ENCODE data around the gene HUNK.
A peak's percentile ranks its signal among the peaks of the same experiment; 100 is the strongest.
"Not testable (repeated sequence)": the region's sequence is repeated elsewhere in the genome, so short reads cannot be mapped to it uniquely, and the experiment has no call there.

Gene HUNK

DNA sequence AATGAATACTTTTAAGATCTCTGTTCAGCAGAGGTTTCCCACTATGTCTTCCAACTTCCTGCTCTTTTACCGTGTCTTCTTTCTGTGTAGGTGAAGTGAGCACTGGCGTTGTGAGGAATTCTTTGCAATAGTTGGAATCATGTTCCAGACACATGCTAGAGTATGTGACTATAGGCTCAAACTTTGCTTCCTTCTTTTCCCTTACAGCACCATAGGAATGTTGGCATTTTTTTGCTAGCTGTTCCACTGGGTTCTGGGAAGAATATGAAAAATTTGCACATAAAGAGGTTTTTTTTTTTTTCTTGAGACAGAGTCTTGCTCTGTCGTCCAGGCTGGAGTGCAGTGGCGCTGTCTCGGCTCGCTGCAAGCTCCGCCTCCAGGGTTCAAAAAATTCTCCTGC, 15.7 kb upstream of the HUNK start:
- H3K4me3 ChIP-seq (ENCODE audit: low read depth, low read length): no peak overlapping the region
- DNase-seq (ENCODE audit: low read depth): no peak
- TF ChIP-seq, protein P1, sequence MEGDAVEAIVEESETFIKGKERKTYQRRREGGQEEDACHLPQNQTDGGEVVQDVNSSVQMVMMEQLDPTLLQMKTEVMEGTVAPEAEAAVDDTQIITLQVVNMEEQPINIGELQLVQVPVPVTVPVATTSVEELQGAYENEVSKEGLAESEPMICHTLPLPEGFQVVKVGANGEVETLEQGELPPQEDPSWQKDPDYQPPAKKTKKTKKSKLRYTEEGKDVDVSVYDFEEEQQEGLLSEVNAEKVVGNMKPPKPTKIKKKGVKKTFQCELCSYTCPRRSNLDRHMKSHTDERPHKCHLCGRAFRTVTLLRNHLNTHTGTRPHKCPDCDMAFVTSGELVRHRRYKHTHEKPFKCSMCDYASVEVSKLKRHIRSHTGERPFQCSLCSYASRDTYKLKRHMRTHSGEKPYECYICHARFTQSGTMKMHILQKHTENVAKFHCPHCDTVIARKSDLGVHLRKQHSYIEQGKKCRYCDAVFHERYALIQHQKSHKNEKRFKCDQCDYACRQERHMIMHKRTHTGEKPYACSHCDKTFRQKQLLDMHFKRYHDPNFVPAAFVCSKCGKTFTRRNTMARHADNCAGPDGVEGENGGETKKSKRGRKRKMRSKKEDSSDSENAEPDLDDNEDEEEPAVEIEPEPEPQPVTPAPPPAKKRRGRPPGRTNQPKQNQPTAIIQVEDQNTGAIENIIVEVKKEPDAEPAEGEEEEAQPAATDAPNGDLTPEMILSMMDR (conservative IDR thresholded peaks at IDR 0.05; ENCODE audit: low read depth, low read length): no peak

DNA sequence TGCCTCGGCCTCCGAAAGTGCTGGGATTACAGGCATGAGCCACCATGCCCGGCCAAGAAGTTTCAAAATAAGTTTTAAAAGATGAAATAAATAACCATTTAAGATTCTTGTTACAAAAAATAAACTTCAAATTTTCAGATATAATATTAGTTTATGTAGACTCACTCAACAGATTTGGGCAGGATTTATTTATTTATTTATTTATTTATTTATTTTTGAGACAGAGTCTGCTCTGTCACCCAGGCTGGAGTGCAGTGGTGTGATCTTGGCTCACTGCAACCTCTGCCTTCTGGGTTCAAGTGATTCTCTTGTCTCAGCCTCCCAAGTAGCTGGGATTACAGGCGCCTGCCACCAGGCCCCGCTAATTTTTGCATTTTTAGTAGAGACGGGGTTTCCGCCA, 15.2 kb upstream of the HUNK start:
- not testable (repeated sequence) for H3K4me3 ChIP-seq (ENCODE audit: low read depth, low read length); DNase-seq (ENCODE audit: low read depth)

DNA sequence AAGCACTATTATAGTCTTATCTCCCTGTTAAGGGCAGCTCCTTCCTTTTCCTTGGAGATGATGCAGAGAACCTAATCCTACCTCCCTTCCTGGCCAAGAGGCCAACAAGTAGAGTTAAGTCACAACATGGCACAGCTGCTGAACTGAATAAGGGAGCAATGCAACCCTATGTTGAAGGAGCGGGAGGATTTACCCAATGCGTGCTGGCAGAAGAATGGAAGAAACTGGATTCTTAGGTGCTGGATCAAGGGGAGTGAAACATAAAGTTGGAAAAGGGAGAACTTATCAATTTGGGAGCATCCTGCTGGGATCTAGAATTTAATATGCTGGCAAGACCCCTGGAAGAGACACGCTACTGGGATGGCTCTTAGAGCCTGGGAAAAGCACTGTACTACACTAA, 12.0 kb upstream of the HUNK start:
- no peak overlapping the region for H3K4me3 ChIP-seq (ENCODE audit: low read depth, low read length)
- no peak for DNase-seq (ENCODE audit: low read depth)
- TF ChIP-seq, protein P1 (conservative IDR thresholded peaks at IDR 0.05; ENCODE audit: low read depth, low read length): no peak

DNA sequence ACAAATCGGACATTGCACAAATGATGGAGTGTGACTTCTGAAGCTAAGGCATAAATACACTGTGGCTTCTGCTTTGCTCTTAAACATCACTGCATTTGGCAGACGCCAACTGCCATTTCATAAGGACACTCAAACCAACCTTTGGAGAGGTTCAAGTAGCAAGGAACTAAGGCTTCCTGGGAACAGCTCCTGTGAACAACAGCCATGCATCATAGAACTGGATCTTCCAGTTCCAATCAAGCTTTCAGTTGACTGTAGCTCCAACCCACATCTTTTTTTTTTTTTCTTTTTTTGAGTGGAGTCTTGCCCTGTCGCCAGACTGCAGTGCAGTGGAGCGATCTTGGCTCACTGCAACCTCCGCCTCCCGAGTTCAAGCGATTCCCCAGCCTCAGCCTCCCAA, 10.7 kb upstream of the HUNK start:
- TF ChIP-seq, protein P1 (conservative IDR thresholded peaks at IDR 0.05; ENCODE audit: low read depth, low read length): no peak
- H3K4me3 ChIP-seq (ENCODE audit: low read depth, low read length): no peak overlapping the region
- DNase-seq (ENCODE audit: low read depth): no peak

DNA sequence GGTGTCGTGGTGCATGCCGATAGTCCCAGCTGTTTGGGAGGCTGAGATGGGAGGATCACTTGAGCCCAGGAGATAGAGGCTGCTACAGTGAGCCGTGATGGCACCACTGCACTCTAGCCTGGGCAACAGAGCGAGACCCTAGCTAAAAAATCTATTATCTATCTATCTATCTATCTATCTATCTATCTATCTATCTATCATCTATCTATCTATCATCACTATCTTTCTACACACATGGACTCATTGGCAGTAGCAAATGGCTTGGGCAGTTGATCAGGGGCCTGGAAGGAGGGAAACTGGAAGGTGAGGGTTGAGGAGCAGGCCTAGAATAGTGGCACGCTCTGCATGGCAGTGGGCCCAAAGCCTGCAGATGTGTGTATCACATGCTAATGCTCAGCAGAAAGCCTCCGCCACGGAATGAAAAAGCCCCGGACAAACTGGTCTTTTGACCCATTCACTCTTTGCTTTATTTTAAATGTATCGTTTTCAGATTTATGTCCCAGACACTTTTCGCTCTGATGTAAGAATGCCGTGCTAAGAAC, 7.3 kb upstream of the HUNK start:
- no peak for DNase-seq (ENCODE audit: low read depth)
- H3K4me3 ChIP-seq (ENCODE audit: low read depth, low read length): no peak overlapping the region
- TF ChIP-seq, protein P1 (conservative IDR thresholded peaks at IDR 0.05; ENCODE audit: low read depth, low read length): no peak

DNA sequence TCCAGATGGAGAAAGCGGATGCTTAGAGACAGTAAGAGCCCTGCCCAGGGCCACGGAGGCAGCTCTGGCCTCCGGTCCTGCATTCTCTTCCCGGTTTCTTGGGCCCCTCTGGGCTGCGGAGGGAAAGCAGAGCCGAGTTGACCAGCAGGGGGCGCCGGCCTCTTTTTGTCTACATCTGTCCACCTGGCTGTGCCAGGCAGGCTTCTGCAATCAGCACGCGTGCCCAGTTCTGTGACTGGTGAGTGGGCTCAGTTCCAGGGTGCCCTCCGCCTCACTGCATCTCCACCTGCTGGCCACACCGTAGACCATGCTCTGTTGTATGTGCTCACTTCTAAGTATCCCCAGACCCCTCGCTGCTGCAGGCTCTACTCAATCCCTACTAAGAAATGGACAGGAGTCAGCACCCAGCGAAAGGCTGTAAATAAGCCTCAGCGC, 6.7 kb upstream of the HUNK start:
- DNase-seq (ENCODE audit: low read depth): peak; percentile 74
- TF ChIP-seq, protein P1 (conservative IDR thresholded peaks at IDR 0.05; ENCODE audit: low read depth, low read length): peak; percentile 85
- H3K4me3 ChIP-seq (ENCODE audit: low read depth, low read length): no peak overlapping the region

DNA sequence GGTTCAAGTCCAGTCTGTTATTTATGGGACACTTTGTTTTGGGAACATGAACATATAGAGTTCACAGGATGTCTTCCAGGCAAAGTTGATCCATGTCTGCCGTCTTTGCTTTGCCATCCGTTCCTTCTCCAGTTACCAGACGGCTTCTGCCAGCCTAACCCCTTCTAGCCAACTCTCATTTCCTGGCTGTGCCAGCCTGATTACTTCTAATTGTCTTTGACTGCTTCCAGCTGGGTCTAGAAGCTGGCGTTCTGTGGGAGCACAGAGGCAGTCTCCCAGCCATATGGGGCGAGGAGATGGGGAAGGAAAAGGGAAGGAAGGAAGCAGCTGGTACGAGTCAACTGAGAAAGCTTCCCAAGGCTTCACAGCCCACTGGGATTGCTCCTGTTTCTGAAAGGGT, 3.1 kb upstream of the HUNK start:
- TF ChIP-seq, protein P1 (conservative IDR thresholded peaks at IDR 0.05; ENCODE audit: low read depth, low read length): no peak
- DNase-seq (ENCODE audit: low read depth): no peak
- H3K4me3 ChIP-seq (ENCODE audit: low read depth, low read length): no peak overlapping the region

All from choroid plexus epithelial cell (primary cell).